Activated T-helper 1 cell treated with Interleukin-2 at 50 U/mL for 16 hours (primary cell): ENCODE measurements around the gene SF3B4.

Experiments
- DNase-seq: peaks from one replicate; pipeline ENCODE4 v3.0.0-alpha.2; 2020; ENCODE audit warnings: low read depth

The SF3B4 gene

GRCh38 chr1:149932474-149932873 is 4.9 kb upstream of the SF3B4 start:
- DNase-seq: no peak

- no peak for DNase-seq
These were observed 3.7 kb upstream of the SF3B4 start for GRCh38 chr1:149931212-149931790.

DNA sequence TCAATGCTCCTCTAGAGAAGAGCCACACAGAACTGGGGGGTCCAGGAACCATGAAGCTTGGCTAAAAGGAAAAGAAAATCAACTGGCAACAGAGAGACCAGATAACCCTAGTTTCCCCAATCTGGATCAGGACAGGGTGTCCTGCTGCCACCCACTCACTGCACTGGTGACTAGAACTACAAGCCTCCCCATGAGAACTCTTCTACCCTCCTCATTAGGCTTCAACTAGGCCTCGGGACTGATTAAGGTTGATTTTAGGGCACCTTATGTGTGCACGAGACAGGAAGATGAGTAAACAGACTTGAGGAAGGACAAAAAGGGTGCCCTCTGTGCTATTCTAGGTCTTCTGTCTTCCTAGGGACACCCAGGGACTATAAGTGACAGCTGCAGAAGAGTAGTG is 2.3 kb upstream of the SF3B4 start:
- no peak for DNase-seq

DNA sequence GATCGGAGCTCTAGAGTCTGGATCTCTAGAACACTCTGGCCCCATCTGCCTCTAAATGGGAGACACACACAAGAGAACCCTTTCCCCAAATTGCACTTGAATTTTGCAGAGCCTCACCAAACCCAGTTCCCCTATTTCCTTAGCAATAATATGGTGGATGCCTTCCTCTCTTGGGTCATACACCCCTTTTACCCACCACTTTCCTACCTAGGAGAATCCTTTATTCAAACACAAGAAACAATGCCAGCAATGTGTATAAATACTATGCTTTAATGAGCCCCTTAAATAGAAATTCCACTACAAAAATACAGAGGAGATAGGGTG is 760 bp upstream of the SF3B4 start:
- no peak for DNase-seq

DNA sequence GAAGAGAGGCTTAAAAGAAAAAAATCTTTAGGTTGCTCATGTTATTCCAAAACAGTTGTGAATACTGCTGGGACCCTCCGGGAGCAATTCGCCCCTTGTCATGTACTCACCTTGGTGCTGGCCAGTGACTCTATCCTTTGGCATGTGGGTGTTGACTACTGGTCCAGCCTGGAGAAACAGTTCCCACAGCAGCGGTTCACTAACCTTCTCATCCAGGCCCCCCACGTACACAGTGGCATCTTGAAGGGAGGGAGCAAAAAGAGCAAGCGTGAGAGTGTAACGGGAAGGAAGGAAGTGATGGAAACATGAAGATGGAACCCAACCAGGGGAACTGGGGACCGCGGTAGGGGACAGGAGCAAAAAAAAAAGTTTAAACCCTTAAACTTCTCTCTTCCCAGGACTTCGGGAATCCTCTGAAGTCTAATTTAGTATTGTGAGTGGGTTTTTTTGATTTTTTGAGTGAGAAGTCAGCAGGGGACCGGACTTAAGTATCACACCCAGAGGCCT is 494 bp downstream of the SF3B4 start:
- DNase-seq: no peak

- no peak for DNase-seq
These were observed 1.3 kb downstream of the SF3B4 start for GRCh38 chr1:149926296-149926695.

DNA sequence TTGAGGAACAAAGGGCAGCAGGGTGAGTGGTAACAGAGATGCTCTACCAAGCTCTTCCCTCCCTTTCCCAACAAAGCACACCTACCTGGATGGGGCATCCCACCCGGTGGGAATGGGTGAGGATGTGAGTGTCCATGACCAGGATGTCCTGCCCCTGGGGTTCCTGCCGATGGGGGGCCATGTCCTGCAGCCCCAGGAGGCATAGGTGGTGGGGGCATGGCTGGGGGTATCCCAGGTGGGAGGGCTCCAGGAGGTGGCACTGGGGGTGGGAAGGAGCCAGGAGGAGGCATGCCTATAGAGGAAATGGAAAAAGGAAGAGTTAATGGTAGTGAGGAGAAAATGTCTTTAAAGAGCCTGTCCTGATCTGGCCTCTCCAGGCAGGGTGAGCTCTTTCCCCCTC is 1.9 kb downstream of the SF3B4 start:
- DNase-seq: no peak

DNA sequence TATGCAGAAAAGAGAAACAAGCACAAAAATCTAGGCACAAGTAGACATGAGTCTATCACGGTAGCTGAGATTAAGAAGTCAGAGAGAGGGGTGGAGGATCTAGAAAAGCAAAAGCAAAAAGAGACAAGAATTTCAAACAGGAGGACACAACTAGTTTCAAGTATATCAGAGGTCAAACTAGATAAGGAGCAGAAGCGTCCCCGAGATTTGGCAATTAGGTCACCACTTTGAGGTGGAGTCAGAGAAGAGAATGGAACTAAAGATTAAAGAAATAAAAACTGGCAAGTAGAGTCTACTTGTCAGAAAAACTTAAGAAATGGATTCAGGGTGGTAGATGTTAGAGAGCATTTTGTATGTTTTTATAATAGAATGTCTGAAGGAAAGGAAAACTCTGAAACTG is 2.3 kb downstream of the SF3B4 start:
- DNase-seq: no peak

DNA sequence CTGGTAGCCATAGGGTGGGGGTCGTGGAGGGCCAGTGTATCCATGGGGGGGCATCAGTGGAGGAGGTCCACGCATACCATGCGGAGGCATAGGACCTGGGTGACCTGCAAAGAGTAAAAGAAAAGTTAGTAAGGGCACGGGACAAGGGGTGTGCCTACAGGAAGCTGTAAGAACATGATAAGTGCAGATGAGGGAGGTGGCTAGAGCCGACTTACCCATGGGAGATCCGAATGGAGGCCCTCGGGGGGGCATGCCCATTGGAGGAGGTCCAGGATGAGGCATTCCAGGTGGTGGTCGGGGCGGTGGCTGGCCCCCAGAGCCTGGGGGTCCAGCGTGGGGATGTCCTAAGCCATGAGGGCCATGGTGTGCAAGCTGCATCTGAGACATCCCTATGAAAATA is 4.0 kb downstream of the SF3B4 start:
- no peak for DNase-seq

DNA sequence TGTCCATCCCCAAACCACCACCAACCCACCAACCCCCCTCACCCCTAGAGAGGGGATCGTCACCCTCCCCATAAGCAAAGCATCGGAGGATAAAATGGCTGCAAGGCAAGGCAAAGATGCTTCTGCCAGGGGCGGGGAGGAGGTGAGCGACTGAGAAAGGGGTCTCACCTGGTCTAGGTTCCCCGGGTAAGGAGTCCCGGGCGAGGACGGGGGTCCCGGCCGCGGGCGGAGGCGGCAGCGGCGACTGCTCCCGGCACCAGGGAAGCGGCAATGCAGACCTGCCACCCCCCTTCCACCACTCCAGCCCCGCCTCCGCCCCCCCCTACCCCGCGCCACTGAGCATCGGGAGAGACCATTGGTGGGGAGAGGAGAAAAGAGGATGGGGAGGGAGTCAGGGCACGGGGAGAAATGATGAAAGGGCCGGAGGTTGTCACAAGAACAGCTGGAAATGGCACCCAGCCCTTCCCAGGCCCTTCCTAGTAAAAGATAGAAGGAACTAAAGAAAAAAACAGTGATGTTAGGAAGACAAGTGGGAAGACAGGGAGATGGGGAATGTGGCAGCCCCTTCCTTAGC is 9.9 kb downstream of the SF3B4 start, which contains the start of gene SV2A:
Gene SV2A, minus strand, starts transcription at position 274 of the 574 bp plus-strand sequence. CDS start 4,004 bp downstream, outside the sequence.
- peak; percentile 23 for DNase-seq

DNA sequence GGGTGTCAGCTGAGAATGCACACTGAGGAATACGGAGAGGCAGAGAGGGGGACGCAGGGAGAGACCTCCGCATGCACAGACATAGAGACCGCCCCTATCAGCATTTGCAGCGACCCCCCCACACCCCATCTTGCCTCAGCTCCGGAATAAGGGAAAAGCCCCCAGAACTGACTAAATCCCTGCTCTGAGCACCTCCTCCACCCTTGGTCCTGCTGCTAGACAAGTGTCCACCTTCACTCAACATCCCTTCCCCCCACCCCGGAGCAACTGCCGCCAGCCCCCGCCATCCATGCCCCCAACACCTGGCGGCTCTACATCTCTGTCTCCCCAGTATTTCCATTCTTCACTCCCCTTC is 10.7 kb downstream of the SF3B4 start:
- no peak for DNase-seq

- no peak for DNase-seq
These were observed 11.3 kb downstream of the SF3B4 start for GRCh38 chr1:149916193-149916897.

DNA sequence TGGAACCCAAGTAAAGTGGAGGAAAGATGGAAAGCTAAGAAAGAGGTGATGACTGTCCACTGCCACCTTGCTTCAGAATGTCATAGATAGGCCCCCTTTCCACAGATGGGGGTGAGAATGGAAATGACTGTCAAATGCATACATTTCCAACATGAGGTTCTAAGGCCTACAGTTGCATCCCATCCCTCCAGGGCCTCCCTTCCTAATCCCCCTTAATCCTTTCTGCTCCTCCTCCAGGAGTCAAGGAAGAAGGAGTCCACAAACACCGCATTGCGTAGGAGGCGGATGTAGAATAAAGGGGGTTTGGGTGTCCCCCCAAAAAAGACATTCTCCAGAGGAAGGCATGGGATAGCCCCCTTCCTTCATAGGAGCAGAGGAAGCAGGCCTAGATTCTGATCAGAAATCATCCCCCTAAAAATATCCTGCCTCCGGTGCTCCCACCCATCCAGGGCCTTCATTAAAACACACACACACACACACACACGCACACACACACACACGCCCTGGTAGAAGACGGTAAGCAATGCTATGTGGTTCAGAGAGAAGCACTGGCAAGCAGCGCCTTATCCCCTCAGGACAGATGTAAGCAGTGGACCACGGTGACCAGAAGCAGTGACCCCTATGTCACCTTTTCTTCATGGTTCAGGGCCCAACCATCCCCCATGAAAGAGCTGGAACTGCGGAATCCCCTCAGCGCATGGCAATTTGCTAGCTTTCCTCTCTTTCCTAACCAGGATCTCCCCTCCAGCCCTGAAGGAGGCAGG is 12.0 kb downstream of the SF3B4 start:
- no peak for DNase-seq

- DNase-seq: no peak
These were observed 13.1 kb downstream of the SF3B4 start for GRCh38 chr1:149914545-149914944.

GRCh38 chr1:149906570-149907075 is 21.0 kb downstream of the SF3B4 start:
- DNase-seq: no peak

DNA sequence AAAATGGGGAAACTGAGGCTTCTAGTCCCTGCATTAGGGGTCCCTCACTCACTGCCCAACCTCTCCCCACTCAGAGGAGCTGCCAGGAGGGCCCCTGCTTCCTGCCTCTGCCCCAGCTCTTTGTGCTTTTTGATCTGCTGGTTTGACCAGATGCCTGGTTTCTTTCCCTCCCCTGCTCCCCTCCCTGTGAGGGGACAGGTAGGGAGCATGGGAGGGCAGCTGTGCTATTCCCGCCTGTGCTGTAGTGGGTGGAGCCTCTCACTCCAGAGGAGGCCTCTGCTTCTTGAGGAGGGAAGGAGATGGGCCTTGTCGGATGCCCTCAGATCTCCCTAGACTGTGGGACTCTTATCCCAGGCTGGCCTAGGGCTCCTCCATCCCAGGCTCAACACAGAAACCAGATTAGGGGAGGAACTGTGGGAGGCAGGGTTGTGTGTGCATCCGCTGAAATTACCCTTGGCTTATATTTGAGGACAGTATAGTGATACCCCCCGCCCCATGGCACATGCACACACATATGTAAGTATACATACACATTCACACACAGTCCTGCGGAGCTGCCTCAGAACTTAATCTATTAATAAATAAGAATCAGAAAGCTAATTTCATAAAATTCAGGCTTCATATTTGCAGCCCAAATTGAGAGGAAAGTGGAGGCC is 23.6 kb downstream of the SF3B4 start:
- no peak for DNase-seq

GRCh38 chr1:149899460-149900284 is 27.9 kb downstream of the SF3B4 start, which contains the start of gene BOLA1:
TSS of gene BOLA1 (plus strand) at chr1:149899568. CDS start at chr1:149900060, 492 bp downstream.
- peak; percentile 65 for DNase-seq

DNA sequence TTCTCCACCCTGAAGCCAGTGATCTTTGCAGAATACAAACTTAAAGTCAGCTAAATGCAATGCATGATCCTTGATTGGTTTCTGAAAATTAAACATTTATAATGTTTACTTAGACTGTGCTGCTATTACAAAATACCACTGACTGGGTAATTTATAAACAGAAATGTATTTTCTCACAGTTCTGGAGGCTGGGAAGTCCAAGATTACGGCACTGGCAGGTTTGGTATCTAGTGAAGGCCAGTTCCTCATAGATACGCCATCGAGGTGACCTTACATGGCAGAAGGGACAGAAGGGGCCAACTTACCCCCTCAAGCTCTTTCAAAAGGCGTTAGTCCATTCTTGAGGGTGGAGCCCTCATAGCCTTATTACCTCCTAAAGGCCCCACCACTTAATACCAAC is 31.0 kb downstream of the SF3B4 start:
- no peak for DNase-seq

DNA sequence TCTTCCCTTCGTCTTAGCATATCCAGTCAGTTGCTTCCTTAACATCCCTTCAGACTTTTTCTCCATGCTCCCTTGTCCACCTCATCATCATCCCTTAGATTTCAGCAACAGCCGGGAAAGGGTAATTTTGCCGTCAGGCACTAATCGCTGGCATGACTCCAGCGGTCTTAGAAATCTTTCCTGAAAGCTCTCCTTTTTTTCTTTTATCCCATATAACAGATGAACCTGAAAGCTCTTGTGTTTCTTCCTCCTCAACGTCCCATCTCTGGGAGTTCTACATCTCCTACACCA is 38.7 kb downstream of the SF3B4 start:
- no peak for DNase-seq

DNA sequence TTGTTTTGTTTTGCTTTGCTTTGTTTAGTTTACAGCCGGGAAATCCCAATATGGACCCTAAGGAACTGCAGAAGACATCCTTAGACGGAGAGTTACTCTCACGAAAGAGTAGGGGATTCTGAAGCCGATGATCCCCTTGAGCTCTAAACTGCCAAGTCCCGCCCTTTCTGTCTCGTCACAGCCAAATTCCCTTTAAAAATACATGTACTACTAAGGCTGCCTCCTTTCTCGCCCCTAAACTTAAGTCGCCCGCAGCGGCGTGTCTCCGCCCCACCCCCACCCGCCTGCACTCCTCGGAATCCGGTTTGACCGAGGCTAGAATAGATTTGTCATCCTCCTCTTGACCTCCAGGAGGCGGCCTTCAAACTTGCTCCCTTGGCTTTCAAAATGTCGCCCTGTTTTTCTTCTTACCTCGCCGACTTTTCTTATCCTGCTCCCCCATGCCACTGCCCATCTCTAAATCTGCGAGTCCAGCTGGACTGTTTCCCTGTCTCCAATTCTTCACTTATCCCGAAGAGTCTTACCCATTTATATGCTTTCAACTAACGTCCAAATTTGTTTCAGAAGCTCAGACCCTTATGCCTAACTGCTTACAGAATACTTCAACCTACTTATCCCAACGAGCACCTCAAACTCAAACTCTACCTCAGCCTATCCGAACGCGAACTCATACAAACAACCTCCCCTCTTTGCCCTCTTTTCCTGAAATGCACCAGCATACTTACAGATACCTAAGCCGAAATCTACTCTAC is 39.2 kb downstream of the SF3B4 start:
- DNase-seq: peak; percentile 44
